Endometrial microvascular endothelial cells (primary cell): ENCODE measurements around the gene PHGDH. TPM values are rescaled to one million over a fixed set of nuclear protein-coding genes. Genes with fewer than 3 reads are reported as not detected.

Experiments used
- in situ Hi-C: cut with HindIII; loops from 2 replicates; pipeline ENCODE4 v1.10.0; 2017; ENCODE audit warnings: low sequenced_read_pairs, low pct_unique_long_range_greater_than_20kb; ENCODE audit errors: inconsistent ontology term
- total RNA-seq: library from RNA; depleted of rRNA; stranded (reverse); fragments of >200 nt; gene quantifications from one replicate; pipeline ENCODE4 v1.2.3, GENCODE V29; 2015; ENCODE audit errors: inconsistent ontology term

Gene PHGDH
- total RNA-seq, 1 donor from 2014 or later, result 15.4 TPM

GRCh38 chr1:119743776-119744597 is 32.3 kb downstream of the PHGDH start:
- in situ Hi-C loops, result no loop called here

- in situ Hi-C loops, result no loop called here
These were observed 32.8 kb downstream of the PHGDH start for GRCh38 chr1:119744598-119744942.

- in situ Hi-C loops, result no loop called here
These were observed 33.3 kb downstream of the PHGDH start for GRCh38 chr1:119745034-119745433.

- in situ Hi-C loops, result no loop called here
These were observed 35.7 kb downstream of the PHGDH start for GRCh38 chr1:119747451-119747850.

- in situ Hi-C loops, result no loop called here
These were observed 36.3 kb downstream of the PHGDH start for GRCh38 chr1:119748040-119748439.

GRCh38 chr1:119752592-119752991 is 40.9 kb downstream of the PHGDH start:
- in situ Hi-C loops, result no loop called here

- in situ Hi-C loops, result no loop called here
These were observed 46.9 kb downstream of the PHGDH start for GRCh38 chr1:119758584-119758983.

GRCh38 chr1:119762409-119762808 is 50.7 kb downstream of the PHGDH start:
- in situ Hi-C loops, result no loop called here

- in situ Hi-C loops, result no loop called here
These were observed 51.2 kb downstream of the PHGDH start for GRCh38 chr1:119762953-119763352.

GRCh38 chr1:119764220-119764619 is 52.5 kb downstream of the PHGDH start:
- in situ Hi-C loops, result no loop called here

- in situ Hi-C loops, result no loop called here
These were observed 54.6 kb downstream of the PHGDH start for GRCh38 chr1:119766374-119766794.

- in situ Hi-C loops, result no loop called here
These were observed 55.8 kb downstream of the PHGDH start for GRCh38 chr1:119767486-119767885.

GRCh38 chr1:119768778-119769177 is 57.0 kb downstream of the PHGDH start, which contains the start of gene HMGCS2:
HMGCS2 (minus strand) TSS chr1:119768905; CDS start chr1:119768844, 61 bp downstream.
- in situ Hi-C loops, result no loop called here

- in situ Hi-C loops, result no loop called here
These were observed 59.3 kb downstream of the PHGDH start for GRCh38 chr1:119771016-119771415.

GRCh38 chr1:119771770-119772169 is 60.0 kb downstream of the PHGDH start:
- in situ Hi-C loops, result no loop called here

GRCh38 chr1:119772298-119772697 is 60.6 kb downstream of the PHGDH start:
- in situ Hi-C loops, result no loop called here

GRCh38 chr1:119773711-119774241 is 62.0 kb downstream of the PHGDH start:
- in situ Hi-C loops, result no loop called here

- in situ Hi-C loops, result no loop called here
These were observed 63.2 kb downstream of the PHGDH start for GRCh38 chr1:119774746-119775490.

GRCh38 chr1:119778359-119778758 is 66.6 kb downstream of the PHGDH start:
- in situ Hi-C loops, result no loop called here
